ENCODE data around the gene OTOG. TPM values are rescaled to one million over a fixed set of nuclear protein-coding genes. Genes with fewer than 3 reads are reported as not detected.

OTOG gene
- total and polyA plus RNA-seq, 2 donors (not counting 3 experiments of a cell fraction or from before 2014, with no cell fraction given) = not detected

- no peaks in the 10 kb centered on the region for H3K9me1 ChIP-seq (replicated peaks; ENCODE audit: control insufficient read depth, extremely low read depth, insufficient read depth, low read length)
- no peak for FAIRE-seq
These were observed 25.9 kb downstream of the OTOG start for GRCh38 chr11:17572791-17573460.

More at GRCh38 chr11:17572791-17573460, 25.9 kb downstream of the OTOG start:
- TF ChIP-seq FOS (IDR thresholded peaks at IDR 0.05; ENCODE audit: borderline replicate concordance, insufficient read depth, low read length) = no peak
- no peak for TF ChIP-seq EZH2 (IDR thresholded peaks at IDR 0.05; ENCODE audit: borderline replicate concordance, low read depth, low read length, severe bottlenecking)
- no peak for TF ChIP-seq GATA2 (IDR thresholded peaks at IDR 0.05; ENCODE audit: insufficient read depth, insufficient read length, low read depth, low read length)
- TF ChIP-seq MYC (IDR thresholded peaks at IDR 0.05; ENCODE audit: low read depth, low read length) = no peak
- TF ChIP-seq CTCF (IDR thresholded peaks at IDR 0.05; ENCODE audit: extremely low read depth in 1 of 2, insufficient read depth in 1 of 2, low read depth in 1 of 2, low read length in 2 of 2) = no peak
- no peak for TF ChIP-seq MAX (IDR thresholded peaks at IDR 0.05; ENCODE audit: insufficient read depth, insufficient read length)
- no peak for TF ChIP-seq POLR2A (IDR thresholded peaks at IDR 0.05; ENCODE audit: low read depth, low read length)
- TF ChIP-seq POLR2AphosphoS5 (IDR thresholded peaks at IDR 0.05; ENCODE audit: insufficient read depth, low read depth, low read length) = no peak
- no peak for TF ChIP-seq JUN (IDR thresholded peaks at IDR 0.05; ENCODE audit: borderline replicate concordance, insufficient read depth, insufficient read length, low read depth)
- Histone ChIP-seq H3K4me2 (ENCODE audit: insufficient read depth, low read length) (no peak overlapping the region), H3K79me2 (ENCODE audit: control insufficient read depth, insufficient read depth, low read length) (no peaks in the 10 kb centered on the region), H3K4me3 (replicated peaks in 1 of 3; ENCODE audit: insufficient read depth in 1 of 3, low read depth in 1 of 3, low read length in 3 of 3) (no peak overlapping the region), H3K9ac (replicated peaks; ENCODE audit: extremely low read depth, insufficient read depth, low read length) (no peak overlapping the region), H3K9me3 (replicated peaks; ENCODE audit: control insufficient read depth, insufficient read depth, low read length) (no peaks in the 10 kb centered on the region), H3K36me3 (ENCODE audit: control insufficient read depth in 2 of 2, extremely low read depth in 1 of 2, insufficient read depth in 2 of 2, low read length in 2 of 2) (no peaks in the 10 kb centered on the region), H2AFZ (ENCODE audit: low read depth, low read length) (no peak overlapping the region), H4K20me1 (replicated peaks; ENCODE audit: control insufficient read depth, extremely low read depth, insufficient read depth, low read length) (no peaks in the 10 kb centered on the region), H3K27me3 (ENCODE audit: control insufficient read depth in 2 of 2, insufficient read depth in 2 of 2, low read length in 2 of 2) (peaks cover 0 to 3% of the 10 kb centered on the region in 2 experiments), H3K27ac (ENCODE audit: insufficient read depth, low read depth, low read length) (no peak overlapping the region), H3K4me1 (ENCODE audit: control insufficient read depth, extremely low read depth, insufficient read depth, low read length) (no peaks in the 10 kb centered on the region)
- POLR2A ChIA-PET = no interaction called here
- no peak for DNase-seq (ENCODE audit: low read depth, low spot score)
- CTCF ChIA-PET = no interaction called here
- intact Hi-C loops (cut with micrococcal nuclease) = no loop called here
- no TSS peak for BruUV-seq (replicated peaks)
- dilution Hi-C loops (cut with MboI; ENCODE audit: extremely low pct_ligation_motif_present, low sequenced_read_pairs) = no loop called here

All from endothelial cell of umbilical vein (primary cell).